ENCODE measurements around the gene STK39. TPM values are rescaled to one million over a fixed set of nuclear protein-coding genes. Genes with fewer than 3 reads are reported as not detected.

Gene STK39
- total RNA-seq, 1 donor from 2014 or later: 26.2 TPM

DNA sequence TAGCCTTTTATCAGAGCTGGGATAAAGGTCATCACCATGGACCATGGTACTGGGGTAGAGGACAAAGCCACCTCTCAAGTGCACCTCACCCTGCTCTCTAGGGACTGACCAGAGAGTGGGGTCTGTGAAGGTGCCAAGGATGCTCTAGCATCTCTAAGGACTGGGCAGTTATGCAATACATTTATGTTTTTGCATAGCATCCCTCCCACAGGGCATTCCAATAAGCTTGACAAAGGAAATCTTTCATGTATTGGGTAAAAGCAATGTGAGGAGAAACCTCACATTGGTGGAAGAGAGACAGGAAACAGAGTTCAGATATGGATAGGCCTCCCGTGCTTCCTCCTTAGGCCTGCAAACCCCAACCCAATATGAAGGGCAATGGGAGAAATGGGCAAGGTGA, 31.6 kb downstream of the STK39 start:
- Mint-ChIP-seq H3K36me3 (peaks cover 43% of the 10 kb centered on the region), H3K4me1 (ENCODE audit: unreplicated experiment) (peaks cover 18% of the 10 kb centered on the region), H3K4me3 (no peak overlapping the region), H3K27ac (no peak overlapping the region), H3K9me3 (peaks cover 5% of the 10 kb centered on the region), H3K27me3 (no peaks in the 10 kb centered on the region)
- DNase-seq (ENCODE audit: extremely low spot score, unreplicated experiment): no peak
- TF ChIP-seq, protein P1, sequence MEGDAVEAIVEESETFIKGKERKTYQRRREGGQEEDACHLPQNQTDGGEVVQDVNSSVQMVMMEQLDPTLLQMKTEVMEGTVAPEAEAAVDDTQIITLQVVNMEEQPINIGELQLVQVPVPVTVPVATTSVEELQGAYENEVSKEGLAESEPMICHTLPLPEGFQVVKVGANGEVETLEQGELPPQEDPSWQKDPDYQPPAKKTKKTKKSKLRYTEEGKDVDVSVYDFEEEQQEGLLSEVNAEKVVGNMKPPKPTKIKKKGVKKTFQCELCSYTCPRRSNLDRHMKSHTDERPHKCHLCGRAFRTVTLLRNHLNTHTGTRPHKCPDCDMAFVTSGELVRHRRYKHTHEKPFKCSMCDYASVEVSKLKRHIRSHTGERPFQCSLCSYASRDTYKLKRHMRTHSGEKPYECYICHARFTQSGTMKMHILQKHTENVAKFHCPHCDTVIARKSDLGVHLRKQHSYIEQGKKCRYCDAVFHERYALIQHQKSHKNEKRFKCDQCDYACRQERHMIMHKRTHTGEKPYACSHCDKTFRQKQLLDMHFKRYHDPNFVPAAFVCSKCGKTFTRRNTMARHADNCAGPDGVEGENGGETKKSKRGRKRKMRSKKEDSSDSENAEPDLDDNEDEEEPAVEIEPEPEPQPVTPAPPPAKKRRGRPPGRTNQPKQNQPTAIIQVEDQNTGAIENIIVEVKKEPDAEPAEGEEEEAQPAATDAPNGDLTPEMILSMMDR (conservative IDR thresholded peaks at IDR 0.05): no peak

DNA sequence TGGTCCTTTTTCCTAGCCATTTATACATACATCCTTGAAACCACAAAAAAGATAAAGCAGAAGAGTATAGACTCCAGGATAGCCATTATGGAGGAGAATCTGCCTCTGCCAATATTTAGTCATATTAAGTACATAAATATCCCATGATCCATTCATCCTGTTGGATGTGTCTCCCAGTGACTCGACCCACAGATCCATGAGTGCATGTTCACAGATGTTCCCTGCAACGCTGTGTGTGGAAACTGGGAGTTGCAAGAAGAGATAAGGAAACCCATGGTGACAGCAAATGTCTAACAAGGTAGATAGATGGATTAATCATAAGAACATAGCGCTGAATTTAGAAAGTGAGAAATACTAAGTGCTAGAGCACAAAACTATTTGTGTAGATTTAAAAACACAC, 34.5 kb downstream of the STK39 start:
- no peak for DNase-seq (ENCODE audit: extremely low spot score, unreplicated experiment)
- H3K4me3 Mint-ChIP-seq: no peak overlapping the region
- peak overlapping the region; percentile 77 for H3K27ac Mint-ChIP-seq
- H3K36me3 Mint-ChIP-seq: peaks cover 47% of the 10 kb centered on the region
- no peaks in the 10 kb centered on the region for H3K27me3 Mint-ChIP-seq
- TF ChIP-seq, protein P1 (conservative IDR thresholded peaks at IDR 0.05): no peak
- H3K4me1 Mint-ChIP-seq (ENCODE audit: unreplicated experiment): peaks cover 10% of the 10 kb centered on the region
- peaks cover 10% of the 10 kb centered on the region for H3K9me3 Mint-ChIP-seq

DNA sequence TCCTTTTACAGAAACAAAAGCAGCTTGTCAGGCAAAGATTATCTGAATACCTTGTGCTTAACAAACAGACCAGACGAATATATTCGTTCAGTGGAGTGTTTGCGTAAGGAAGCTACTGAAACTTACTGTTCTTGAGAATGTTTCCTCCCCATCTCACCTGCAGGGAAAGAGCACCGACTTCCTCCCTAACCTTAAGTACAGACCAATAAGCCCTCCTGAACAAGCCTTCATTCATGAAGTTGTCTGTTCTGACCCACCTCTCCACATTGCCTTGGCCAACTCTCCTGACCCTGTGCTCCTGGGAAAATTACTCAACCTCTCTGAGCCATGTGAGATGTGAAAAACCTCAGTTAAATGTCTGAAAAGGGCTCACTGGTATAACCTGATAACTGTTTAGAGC, 35.2 kb downstream of the STK39 start:
- peaks cover 10% of the 10 kb centered on the region for H3K4me1 Mint-ChIP-seq (ENCODE audit: unreplicated experiment)
- no peaks in the 10 kb centered on the region for H3K27me3 Mint-ChIP-seq
- H3K36me3 Mint-ChIP-seq: peaks cover 46% of the 10 kb centered on the region
- TF ChIP-seq, protein P1 (conservative IDR thresholded peaks at IDR 0.05): no peak
- H3K9me3 Mint-ChIP-seq: peaks cover 13% of the 10 kb centered on the region
- peak overlapping the region; percentile 77 for H3K27ac Mint-ChIP-seq
- DNase-seq (ENCODE audit: extremely low spot score, unreplicated experiment): no peak
- H3K4me3 Mint-ChIP-seq: peak overlapping the region; percentile 51

DNA sequence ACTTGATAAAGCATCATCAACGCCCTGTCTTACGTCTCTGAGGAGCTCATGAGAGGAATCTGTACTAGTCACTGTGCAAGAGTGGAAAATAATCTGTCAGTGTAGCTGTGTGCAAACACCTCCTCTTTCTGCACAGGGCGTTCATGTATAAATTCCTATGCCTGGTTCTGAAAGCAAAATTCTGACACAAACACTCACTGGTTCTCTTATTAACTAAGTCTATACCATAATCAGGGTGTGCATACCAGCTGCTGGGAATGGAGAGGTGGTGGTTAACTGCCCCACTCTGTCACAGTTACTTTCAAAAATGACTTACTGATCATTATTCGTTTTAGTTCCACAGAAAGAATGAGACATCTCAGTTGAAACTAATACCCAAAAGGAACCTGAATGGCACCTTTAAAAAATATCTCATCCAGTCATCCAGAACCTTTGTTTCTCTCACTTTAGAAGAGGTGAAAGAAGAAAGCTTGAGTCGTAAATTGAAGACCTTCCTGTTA, 35.7 kb downstream of the STK39 start:
- no peak for DNase-seq (ENCODE audit: extremely low spot score, unreplicated experiment)
- peaks cover 10% of the 10 kb centered on the region for H3K4me1 Mint-ChIP-seq (ENCODE audit: unreplicated experiment)
- TF ChIP-seq, protein P1 (conservative IDR thresholded peaks at IDR 0.05): no peak
- H3K4me3 Mint-ChIP-seq: peak overlapping the region; percentile 51
- peaks cover 13% of the 10 kb centered on the region for H3K9me3 Mint-ChIP-seq
- H3K27me3 Mint-ChIP-seq: no peaks in the 10 kb centered on the region
- peaks cover 46% of the 10 kb centered on the region for H3K36me3 Mint-ChIP-seq
- H3K27ac Mint-ChIP-seq: peak overlapping the region; percentile 77

DNA sequence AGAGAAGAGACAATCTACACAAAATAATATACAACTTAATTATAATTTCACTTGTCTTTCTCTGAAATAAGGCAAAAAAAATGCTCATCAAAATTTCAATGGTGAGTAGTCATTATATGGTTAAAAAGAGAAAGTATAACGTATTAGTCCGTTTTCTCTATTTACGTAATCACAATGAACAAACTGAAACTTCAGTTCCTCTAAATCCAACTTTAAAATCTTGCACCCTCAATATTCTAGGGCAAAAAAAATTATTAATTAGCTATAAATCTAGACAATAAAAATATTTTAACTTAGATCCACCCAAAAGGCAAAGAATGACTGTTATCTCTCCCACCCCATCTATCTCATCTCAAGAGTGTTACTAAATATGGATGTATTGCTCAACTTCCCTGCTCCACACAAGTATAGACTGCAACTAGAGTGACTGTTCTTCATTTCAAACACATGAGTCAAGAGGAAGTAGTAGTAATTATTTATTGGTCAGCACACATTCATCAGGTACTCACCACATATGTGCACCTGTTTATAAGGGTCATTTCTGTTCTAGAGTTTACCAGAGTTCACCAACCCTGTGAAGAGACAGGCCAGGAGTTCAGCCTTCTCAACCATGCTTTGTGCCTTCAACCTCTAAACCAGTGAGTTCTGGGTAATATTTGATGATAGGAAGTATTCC, 36.4 kb downstream of the STK39 start:
- no peak for DNase-seq (ENCODE audit: extremely low spot score, unreplicated experiment)
- Mint-ChIP-seq H3K4me1 (ENCODE audit: unreplicated experiment) (peaks cover 10% of the 10 kb centered on the region), H3K9me3 (peaks cover 13% of the 10 kb centered on the region), H3K27me3 (no peaks in the 10 kb centered on the region), H3K4me3 (peak overlapping the region; percentile 30), H3K27ac (peak overlapping the region; percentile 77), H3K36me3 (peaks cover 49% of the 10 kb centered on the region)
- TF ChIP-seq, protein P1 (conservative IDR thresholded peaks at IDR 0.05): no peak
